ENCODE results near the gene MALL. TPM values are rescaled to one million over a fixed set of nuclear protein-coding genes. Genes with fewer than 3 reads are reported as not detected.
"Not testable (repeated sequence)": the region's sequence is repeated elsewhere in the genome, so short reads cannot be mapped to it uniquely, and the experiment has no call there.

Gene MALL
- total and polyA plus RNA-seq, 2 experiments from 2014 or later = 0.21 TPM; not detected in 1

DNA sequence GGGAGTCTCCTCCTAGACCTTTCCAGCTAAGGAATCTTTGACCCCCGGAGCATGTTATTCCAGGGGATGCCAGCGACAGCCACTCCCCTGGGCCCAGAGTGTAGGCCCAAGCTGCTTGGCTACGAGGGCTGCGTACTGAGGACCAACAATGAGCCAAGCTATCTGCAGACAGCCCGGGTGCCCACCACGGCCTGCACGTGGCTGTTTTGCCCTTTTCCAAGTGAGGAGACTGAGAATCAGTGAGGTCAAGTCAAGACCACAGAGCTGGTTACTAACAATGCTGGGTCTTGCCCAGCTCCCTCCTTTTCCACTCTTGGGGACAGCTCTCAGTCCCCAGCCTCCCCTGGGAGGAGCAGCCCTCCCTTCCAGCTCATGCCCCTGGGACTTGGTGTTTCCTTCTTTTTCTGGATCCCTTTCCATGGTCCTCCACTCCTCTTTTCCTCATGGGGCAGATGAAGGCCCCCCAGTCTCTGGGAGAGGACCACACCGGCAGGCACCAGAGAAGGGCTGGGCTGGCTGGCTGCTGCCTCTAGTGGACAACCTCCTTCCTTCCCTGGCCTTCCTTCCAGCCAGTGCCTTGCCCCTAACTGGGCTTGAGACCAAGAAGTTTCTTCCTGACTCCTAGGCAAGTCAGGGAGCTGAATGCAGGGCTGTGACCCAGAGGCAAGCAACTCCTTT, 550 bp upstream of the MALL start:
- no peaks in the 10 kb centered on the region for H3K36me3 ChIP-seq
- TF ChIP-seq, protein P1, sequence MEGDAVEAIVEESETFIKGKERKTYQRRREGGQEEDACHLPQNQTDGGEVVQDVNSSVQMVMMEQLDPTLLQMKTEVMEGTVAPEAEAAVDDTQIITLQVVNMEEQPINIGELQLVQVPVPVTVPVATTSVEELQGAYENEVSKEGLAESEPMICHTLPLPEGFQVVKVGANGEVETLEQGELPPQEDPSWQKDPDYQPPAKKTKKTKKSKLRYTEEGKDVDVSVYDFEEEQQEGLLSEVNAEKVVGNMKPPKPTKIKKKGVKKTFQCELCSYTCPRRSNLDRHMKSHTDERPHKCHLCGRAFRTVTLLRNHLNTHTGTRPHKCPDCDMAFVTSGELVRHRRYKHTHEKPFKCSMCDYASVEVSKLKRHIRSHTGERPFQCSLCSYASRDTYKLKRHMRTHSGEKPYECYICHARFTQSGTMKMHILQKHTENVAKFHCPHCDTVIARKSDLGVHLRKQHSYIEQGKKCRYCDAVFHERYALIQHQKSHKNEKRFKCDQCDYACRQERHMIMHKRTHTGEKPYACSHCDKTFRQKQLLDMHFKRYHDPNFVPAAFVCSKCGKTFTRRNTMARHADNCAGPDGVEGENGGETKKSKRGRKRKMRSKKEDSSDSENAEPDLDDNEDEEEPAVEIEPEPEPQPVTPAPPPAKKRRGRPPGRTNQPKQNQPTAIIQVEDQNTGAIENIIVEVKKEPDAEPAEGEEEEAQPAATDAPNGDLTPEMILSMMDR (IDR thresholded peaks at IDR 0.05; ENCODE audit: low read depth, low read length) = peak; percentile 82
- peaks cover 4% of the 10 kb centered on the region for H3K4me1 ChIP-seq (ENCODE audit: low read depth)
- H3K9me3 ChIP-seq (ENCODE audit: low read depth) = no peaks in the 10 kb centered on the region
- H3K27ac ChIP-seq = no peak overlapping the region
- DNase-seq (ENCODE audit: low read depth in 1 of 2, low spot score in 1 of 2) = peak; percentile 51 to 85
- peaks cover 81% of the 10 kb centered on the region for H3K27me3 ChIP-seq
- no peak overlapping the region for H3K4me3 ChIP-seq

DNA sequence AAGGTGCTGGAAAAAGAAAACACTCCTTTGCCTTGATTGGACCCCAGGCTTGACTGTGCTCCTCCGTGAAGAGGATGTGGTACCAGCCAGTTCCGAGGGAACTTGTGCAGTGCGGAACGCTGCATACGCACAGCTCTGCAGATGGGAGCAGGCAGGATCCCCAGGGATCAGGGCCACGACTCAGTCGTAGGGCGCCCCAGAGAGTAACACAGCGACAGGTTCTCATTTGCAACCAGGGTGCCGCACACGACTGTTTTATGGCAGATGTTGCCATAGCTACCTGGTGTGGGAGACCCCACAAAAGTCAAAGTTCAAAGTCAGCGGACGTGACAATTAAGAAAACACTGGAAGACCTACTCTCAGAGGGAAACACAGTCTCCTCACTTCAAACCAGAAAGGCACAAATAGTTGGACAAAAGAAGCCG, 779 bp downstream of the MALL start:
- no peak overlapping the region for H3K4me3 ChIP-seq
- no peaks in the 10 kb centered on the region for H3K9me3 ChIP-seq (ENCODE audit: low read depth)
- TF ChIP-seq, protein P1 (IDR thresholded peaks at IDR 0.05; ENCODE audit: low read depth, low read length) = no peak
- H3K27me3 ChIP-seq = peaks cover 84% of the 10 kb centered on the region
- no peaks in the 10 kb centered on the region for H3K36me3 ChIP-seq
- H3K27ac ChIP-seq = no peak overlapping the region
- DNase-seq (ENCODE audit: low read depth in 1 of 2, low spot score in 1 of 2) = no peak
- H3K4me1 ChIP-seq (ENCODE audit: low read depth) = no peaks in the 10 kb centered on the region

DNA sequence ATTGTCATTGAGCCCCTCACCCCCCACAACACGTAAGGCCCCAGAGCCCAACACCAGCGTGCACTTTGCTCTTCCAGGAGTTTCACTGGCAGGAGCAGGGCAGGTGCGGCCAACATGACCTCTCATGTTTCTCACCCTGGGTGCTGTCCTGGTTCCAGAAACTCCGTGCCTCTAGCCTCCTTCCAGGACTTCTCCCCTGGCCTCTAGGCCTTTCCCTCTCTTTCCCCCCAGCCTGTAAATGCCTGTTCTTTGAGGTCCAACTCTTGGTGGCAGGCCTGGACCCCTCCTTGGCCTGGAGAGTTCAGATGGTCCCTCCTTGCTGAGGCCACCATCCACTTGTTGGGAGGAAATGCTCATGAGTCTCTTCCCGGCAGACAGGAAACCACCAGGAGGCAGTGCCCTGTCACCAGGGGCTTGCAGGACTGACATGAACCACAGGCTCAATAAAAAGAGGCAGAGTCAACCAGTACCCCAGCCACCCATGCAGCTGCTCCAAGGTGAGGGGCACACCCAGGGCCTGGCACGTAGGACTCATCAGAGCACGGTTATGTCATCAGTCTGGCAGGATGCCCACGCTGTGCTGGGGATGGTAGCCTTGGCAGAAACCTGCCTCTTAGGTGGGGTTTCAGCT, 1.5 kb downstream of the MALL start:
- no peak for DNase-seq (ENCODE audit: low read depth in 1 of 2, low spot score in 1 of 2)
- Histone ChIP-seq H3K27me3 (peaks cover 86% of the 10 kb centered on the region), H3K4me1 (ENCODE audit: low read depth) (no peaks in the 10 kb centered on the region), H3K4me3 (no peak overlapping the region), H3K9me3 (ENCODE audit: low read depth) (no peaks in the 10 kb centered on the region), H3K27ac (no peak overlapping the region), H3K36me3 (no peaks in the 10 kb centered on the region)
- TF ChIP-seq, protein P1 (IDR thresholded peaks at IDR 0.05; ENCODE audit: low read depth, low read length) = peak; percentile 22

DNA sequence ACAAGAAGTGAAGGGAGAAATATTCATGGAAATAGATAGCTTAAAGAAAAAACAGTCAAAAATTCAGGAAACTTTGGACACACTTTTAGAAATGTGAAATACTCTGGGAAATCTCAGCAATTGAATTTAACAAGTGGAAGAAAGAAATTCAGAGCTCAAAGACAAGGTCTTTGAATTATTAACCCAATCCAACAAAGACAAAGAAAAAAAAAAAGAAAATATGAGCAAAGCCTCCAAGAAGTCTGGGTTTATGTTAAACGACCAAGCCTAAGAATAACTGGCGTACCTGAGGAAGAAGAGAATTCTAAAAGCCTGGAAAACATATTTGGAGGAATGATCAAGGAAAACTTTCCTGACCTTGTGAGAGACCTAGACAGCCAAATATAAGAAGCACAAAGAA, 7.3 kb downstream of the MALL start:
- H3K27me3 ChIP-seq = peaks cover 61% of the 10 kb centered on the region
- H3K4me3 ChIP-seq; H3K27ac ChIP-seq; H3K4me1 ChIP-seq (ENCODE audit: low read depth); DNase-seq (ENCODE audit: low read depth in 1 of 2, low spot score in 1 of 2); H3K36me3 ChIP-seq; H3K9me3 ChIP-seq (ENCODE audit: low read depth): not testable (repeated sequence)

DNA sequence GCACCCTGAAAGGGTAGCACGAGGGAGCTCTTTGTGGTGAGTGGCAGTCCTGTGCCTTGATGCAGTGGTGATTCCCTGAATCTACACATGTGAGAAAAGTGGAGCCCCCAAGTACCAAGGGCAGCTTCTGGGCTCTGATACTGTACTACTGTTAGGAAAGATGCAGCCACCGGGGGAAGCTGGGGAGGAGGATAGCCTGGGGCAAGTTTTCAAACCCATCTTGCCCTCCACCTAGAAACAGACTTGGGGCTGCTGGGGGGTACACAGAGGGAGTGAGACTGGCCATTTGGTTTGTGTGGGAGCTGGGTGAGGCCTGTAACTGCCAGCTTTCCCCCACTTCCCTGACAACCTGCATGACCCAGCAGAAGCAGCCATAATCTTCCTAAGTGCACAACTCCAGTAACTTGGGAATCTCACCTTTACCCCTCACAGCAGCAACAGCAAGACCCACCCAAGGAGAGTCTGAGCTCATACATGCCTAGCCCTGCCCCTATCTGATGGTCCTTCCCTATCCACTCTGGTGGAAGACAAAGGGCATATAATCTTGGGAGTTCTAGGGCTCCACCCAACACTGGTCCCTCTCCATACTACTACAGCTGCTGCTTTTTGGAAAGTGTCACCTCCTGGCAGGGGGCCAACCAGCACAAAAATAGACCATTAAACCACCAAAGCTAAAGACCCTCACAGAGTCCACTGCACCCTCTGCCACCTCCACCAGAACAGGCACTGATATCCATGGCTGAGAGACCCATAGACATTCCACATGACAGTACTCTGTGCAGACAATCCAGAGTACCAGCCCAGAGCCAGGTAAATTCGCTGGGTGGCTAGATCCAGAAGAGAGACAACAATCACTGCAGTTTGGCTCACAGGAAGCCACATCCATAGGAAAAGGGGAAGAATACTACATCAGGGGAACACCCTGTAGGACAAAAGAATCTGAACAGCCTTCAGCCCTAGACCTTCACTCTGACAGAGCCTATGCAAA, 8.2 kb downstream of the MALL start:
- H3K4me3 ChIP-seq = no peak overlapping the region
- no peak for DNase-seq (ENCODE audit: low read depth in 1 of 2, low spot score in 1 of 2)
- peaks cover 54% of the 10 kb centered on the region for H3K27me3 ChIP-seq
- no peaks in the 10 kb centered on the region for H3K36me3 ChIP-seq
- H3K4me1 ChIP-seq (ENCODE audit: low read depth) = no peaks in the 10 kb centered on the region
- no peaks in the 10 kb centered on the region for H3K9me3 ChIP-seq (ENCODE audit: low read depth)
- no peak overlapping the region for H3K27ac ChIP-seq
- TF ChIP-seq, protein P1 (IDR thresholded peaks at IDR 0.05; ENCODE audit: low read depth, low read length) = no peak
